Activated B cell treated with CpG ODN at 0.5 μM for 24 hours (primary cell): ENCODE measurements around the gene TMEM218. TPM values are rescaled to one million over a fixed set of nuclear protein-coding genes. Genes with fewer than 3 reads are reported as not detected.

ENCODE experiments used
- ATAC-seq: fragments of 200-7000 bp; cut with Tn5 transposase; one replicate; pipeline ENCODE4 v1.10.0; 2021; ENCODE audit warnings: low read depth, mild to moderate bottlenecking, moderate library complexity
- CTCF ChIA-PET: fragments of 350-600 bp; sonication (Branson Sonifier 250); formaldehyde crosslinking; loops from one replicate; lab custom pipeline; 2021; ENCODE audit warnings: antibody characterized with exemption; lab: Charles Lee
- POLR2A ChIA-PET: fragments of 350-600 bp; sonication (Branson Sonifier 250); formaldehyde crosslinking; loops from one replicate; lab custom pipeline; 2021; ENCODE audit warnings: antibody characterized with exemption; lab: Charles Lee
- DNase-seq: peaks from one replicate; pipeline ENCODE4 v3.0.0; 2022
- H3K27ac Mint-ChIP-seq: one replicate; pipeline ENCODE4 v1.8.0; 2020; ENCODE audit warnings: mixed read lengths
- H3K27me3 Mint-ChIP-seq: one replicate; pipeline ENCODE4 v1.8.0; 2021; ENCODE audit warnings: mixed read lengths
- H3K36me3 Mint-ChIP-seq: one replicate; pipeline ENCODE4 v1.8.0; 2021; ENCODE audit warnings: low read depth, mixed read lengths
- H3K4me1 Mint-ChIP-seq: one replicate; pipeline ENCODE4 v1.8.0; 2021; ENCODE audit warnings: mixed read lengths
- H3K4me3 Mint-ChIP-seq: one replicate; pipeline ENCODE4 v1.8.0; 2020; ENCODE audit warnings: mild to moderate bottlenecking, mixed read lengths
- H3K9me3 Mint-ChIP-seq: one replicate; pipeline ENCODE4 v1.8.0; 2020; ENCODE audit warnings: mixed read lengths
- CTCF ChIP-seq: fragments of 200-600 bp; IDR thresholded peaks from one replicate; pipeline ENCODE4 v1.8.0; 2022; ENCODE audit warnings: antibody characterized with exemption, mild to moderate bottlenecking
- intact Hi-C: fragments of 100-400 bp; cut with micrococcal nuclease; formaldehyde crosslinking; loops from one replicate; pipeline ENCODE4 v1.15.1; 2024
- total RNA-seq: library from RNA; stranded (reverse); gene quantifications from 2 replicates; pipeline ENCODE4 v1.2.3, GENCODE V29; 2022

The TMEM218 gene
- total RNA-seq, 1 donor from 2014 or later, result 18.8 TPM

DNA sequence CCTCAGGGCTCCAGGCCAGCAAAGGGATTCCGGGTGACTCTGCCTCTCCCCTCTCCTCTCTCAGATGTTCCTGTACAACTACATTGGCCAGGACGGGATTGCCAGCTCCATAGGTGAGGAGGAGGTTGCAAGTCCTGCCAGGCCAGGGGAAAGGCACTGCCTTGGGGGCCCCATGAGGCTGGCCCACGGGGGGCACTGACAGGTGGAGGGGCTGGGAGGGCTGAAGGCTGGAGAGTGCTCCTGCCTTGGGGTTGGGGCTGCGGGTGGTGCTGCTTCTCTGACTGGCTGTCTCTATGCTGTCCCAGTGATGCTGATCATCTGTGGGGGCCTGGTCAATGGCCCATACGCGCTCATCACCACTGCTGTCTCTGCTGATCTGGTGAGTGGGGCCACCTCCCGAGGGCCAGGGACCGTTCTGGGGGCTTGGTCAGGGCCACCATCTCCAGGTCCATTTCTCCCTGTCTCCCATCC lies 26.6 kb downstream of the TMEM218 start:
- DNase-seq (no peak), ATAC-seq (no peak)
- peaks cover 2% of the 10 kb centered on the region for H3K4me1 Mint-ChIP-seq
- H3K27ac Mint-ChIP-seq, result peak overlapping the region; percentile 50
- H3K4me3 Mint-ChIP-seq, result no peak overlapping the region
- intact Hi-C loops, result no loop called here
- H3K27me3 Mint-ChIP-seq, result no peaks in the 10 kb centered on the region
- H3K9me3 Mint-ChIP-seq, result no peaks in the 10 kb centered on the region
- POLR2A ChIA-PET, result no interaction called here
- H3K36me3 Mint-ChIP-seq, result peaks cover 20% of the 10 kb centered on the region
- TF ChIP-seq CTCF, result no peak
- CTCF ChIA-PET, result no interaction called here

- CTCF ChIA-PET, result no interaction called here
- H3K27ac Mint-ChIP-seq, result no peak overlapping the region
These were observed 27.4 kb downstream of the TMEM218 start for GRCh38 chr11:125084057-125084416.

GRCh38 chr11:125083312-125084056 lies 27.9 kb downstream of the TMEM218 start:
- DNase-seq, result no peak
- TF ChIP-seq CTCF, result no peak
- peaks cover 20% of the 10 kb centered on the region for H3K36me3 Mint-ChIP-seq
- ATAC-seq, result no peak
- H3K4me3 Mint-ChIP-seq, result no peak overlapping the region
- H3K9me3 Mint-ChIP-seq, result no peaks in the 10 kb centered on the region
- ChIA-PET POLR2A (interaction anchor here (0.8 kb wide), 1 partner anchor 20 kb away, joined by 15 read pairs; the partner anchor contains the start of gene SLC37A2), CTCF (interaction anchor here (1.3 kb wide), 1 partner anchor 8 kb away, joined by 4 read pairs; no protein-coding TSS in a partner anchor)
- no peak overlapping the region for H3K27ac Mint-ChIP-seq
- H3K4me1 Mint-ChIP-seq, result peaks cover 2% of the 10 kb centered on the region
- intact Hi-C loops, result no loop called here
- no peaks in the 10 kb centered on the region for H3K27me3 Mint-ChIP-seq

More at GRCh38 chr11:125084057-125084416, 27.4 kb downstream of the TMEM218 start:
- DNase-seq (no peak), ATAC-seq (no peak)
- POLR2A ChIA-PET, result no interaction called here
- Mint-ChIP-seq H3K27me3 (no peaks in the 10 kb centered on the region), H3K36me3 (peaks cover 20% of the 10 kb centered on the region), H3K9me3 (no peaks in the 10 kb centered on the region), H3K4me3 (no peak overlapping the region), H3K4me1 (peaks cover 2% of the 10 kb centered on the region)
- no peak for TF ChIP-seq CTCF
- intact Hi-C loops, result no loop called here

DNA sequence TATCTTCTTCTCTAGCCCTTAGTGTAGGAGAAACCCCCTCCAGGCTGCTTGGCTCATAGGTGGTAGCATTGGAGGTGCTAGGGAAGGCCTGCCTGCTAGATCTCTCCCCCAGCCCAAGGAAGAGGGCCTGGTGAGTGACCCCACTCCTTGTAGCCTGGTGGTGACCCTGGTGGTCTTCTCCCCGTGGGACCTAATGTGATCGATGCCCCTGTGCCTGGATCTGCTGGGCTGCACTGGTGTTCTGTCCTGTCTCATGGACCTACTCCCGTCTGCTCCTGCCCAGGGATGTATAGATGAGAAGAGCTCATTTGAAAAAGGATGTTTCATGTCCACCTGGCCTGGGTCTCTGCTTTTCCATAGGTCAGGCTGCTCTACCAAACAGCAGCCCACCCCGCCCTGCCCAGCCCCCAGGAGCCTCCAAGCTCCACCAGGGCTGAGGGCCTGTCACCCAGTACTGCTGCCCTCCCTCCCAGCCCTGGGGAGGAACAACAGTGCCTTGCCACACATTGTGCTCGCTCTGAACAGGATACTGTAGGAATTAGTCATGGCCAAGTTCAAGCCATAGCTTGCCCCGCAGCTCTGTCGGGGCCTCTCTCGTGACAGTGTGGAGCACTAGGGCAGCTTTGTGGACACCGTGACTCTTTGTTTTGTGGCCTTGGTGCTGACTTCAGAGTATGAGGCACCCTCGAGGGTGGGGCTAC lies 28.7 kb downstream of the TMEM218 start:
- Mint-ChIP-seq H3K4me3 (no peak overlapping the region), H3K27ac (no peak overlapping the region), H3K9me3 (no peaks in the 10 kb centered on the region), H3K27me3 (no peaks in the 10 kb centered on the region), H3K4me1 (no peaks in the 10 kb centered on the region), H3K36me3 (peaks cover 17% of the 10 kb centered on the region)
- CTCF ChIA-PET, result interaction anchor here (1.3 kb wide), 1 partner anchor 8 kb away, joined by 4 read pairs; no protein-coding TSS in a partner anchor
- ATAC-seq (no peak), DNase-seq (no peak)
- intact Hi-C loops, result no loop called here
- POLR2A ChIA-PET, result interaction anchor here (0.7 to 0.8 kb wide), 2 partner anchors 10 to 19 kb away, joined by 3 to 15 read pairs; partner anchors contain the start of gene SLC37A2
- no peak for TF ChIP-seq CTCF

- TF ChIP-seq CTCF, result no peak
- DNase-seq (no peak), ATAC-seq (no peak)
- no peak overlapping the region for H3K4me3 Mint-ChIP-seq
- H3K27ac Mint-ChIP-seq, result no peak overlapping the region
- peaks cover 14% of the 10 kb centered on the region for H3K36me3 Mint-ChIP-seq
- no peaks in the 10 kb centered on the region for H3K27me3 Mint-ChIP-seq
- intact Hi-C loops, result no loop called here
- ChIA-PET CTCF (interaction anchor here (1.3 kb wide), 1 partner anchor 9 kb away, joined by 4 read pairs; no protein-coding TSS in a partner anchor), POLR2A (interaction anchor here (0.7 kb wide), 1 partner anchor 11 kb away, joined by 3 read pairs; no protein-coding TSS in a partner anchor)
- no peaks in the 10 kb centered on the region for H3K9me3 Mint-ChIP-seq
- H3K4me1 Mint-ChIP-seq, result no peaks in the 10 kb centered on the region
These were observed 29.4 kb downstream of the TMEM218 start for GRCh38 chr11:125082040-125082439.
